ENCODE data around the gene BAZ1B. TPM values are rescaled to one million over a fixed set of nuclear protein-coding genes. Genes with fewer than 3 reads are reported as not detected.
"Not testable (repeated sequence)": the region's sequence is repeated elsewhere in the genome, so short reads cannot be mapped to it uniquely, and the experiment has no call there.

Gene BAZ1B
- total RNA-seq, 3 donors from 2014 or later (not counting 1 experiment from before 2014, with no cell fraction given) = 50.1 to 61.9 (median 59.9) TPM

- Histone ChIP-seq H3K4me3 (ENCODE audit: low read length) (no peak overlapping the region), H3K27me3 (ENCODE audit: control insufficient read depth, insufficient read depth, low read length) (no peaks in the 10 kb centered on the region), H3K36me3 (ENCODE audit: control insufficient read depth, insufficient read depth, low read length) (peaks cover 66% of the 10 kb centered on the region), H3K27ac (ENCODE audit: low read length) (no peak overlapping the region), H3K4me1 (ENCODE audit: control insufficient read depth, insufficient read depth, low read length) (no peaks in the 10 kb centered on the region), H3K9me3 (ENCODE audit: control insufficient read depth, insufficient read depth, low read length) (no peaks in the 10 kb centered on the region)
- intact Hi-C loops (cut with micrococcal nuclease) = no loop called here
- 96% methylated on average over 13 of the region's 13 CpGs for WGBS (ENCODE audit: insufficient coverage)
- H3K9me3 Mint-ChIP-seq = no peaks in the 10 kb centered on the region
- peaks cover 0 to 15% of the 10 kb centered on the region in 2 donors for H3K4me1 Mint-ChIP-seq
- H3K27me3 Mint-ChIP-seq (ENCODE audit: low read depth in 2 of 2) = no peaks in the 10 kb centered on the region
- no peak overlapping the region for H3K27ac Mint-ChIP-seq
- no peak overlapping the region for H3K4me3 Mint-ChIP-seq
- no peak for DNase-seq
- peaks cover 8% of the 10 kb centered on the region for H3K36me3 Mint-ChIP-seq
- no peak for TF ChIP-seq CTCF (IDR thresholded peaks at IDR 0.05)
- ATAC-seq = no peak
Measured at GRCh38 chr7:73539709-73540108, 17.6 kb upstream of the BAZ1B start.

GRCh38 chr7:73538510-73538909 is 16.4 kb upstream of the BAZ1B start:
- peaks cover 0 to 12% of the 10 kb centered on the region in 2 donors for H3K4me1 Mint-ChIP-seq
- ATAC-seq; H3K27me3 ChIP-seq (ENCODE audit: control insufficient read depth, insufficient read depth, low read length); H3K9me3 ChIP-seq (ENCODE audit: control insufficient read depth, insufficient read depth, low read length); H3K9me3 Mint-ChIP-seq; H3K27ac ChIP-seq (ENCODE audit: low read length); H3K4me3 Mint-ChIP-seq; DNase-seq; H3K4me1 ChIP-seq (ENCODE audit: control insufficient read depth, insufficient read depth, low read length); H3K4me3 ChIP-seq (ENCODE audit: low read length); intact Hi-C loops (cut with micrococcal nuclease); H3K36me3 Mint-ChIP-seq; H3K27me3 Mint-ChIP-seq (ENCODE audit: low read depth in 2 of 2): not testable (repeated sequence)
- WGBS (ENCODE audit: insufficient coverage) = 100% methylated on average over 1 of the region's 2 CpGs
- H3K36me3 ChIP-seq (ENCODE audit: control insufficient read depth, insufficient read depth, low read length) = peaks cover 64% of the 10 kb centered on the region
- H3K27ac Mint-ChIP-seq = peak overlapping the region in 1 of 2 donors; percentile 18

DNA sequence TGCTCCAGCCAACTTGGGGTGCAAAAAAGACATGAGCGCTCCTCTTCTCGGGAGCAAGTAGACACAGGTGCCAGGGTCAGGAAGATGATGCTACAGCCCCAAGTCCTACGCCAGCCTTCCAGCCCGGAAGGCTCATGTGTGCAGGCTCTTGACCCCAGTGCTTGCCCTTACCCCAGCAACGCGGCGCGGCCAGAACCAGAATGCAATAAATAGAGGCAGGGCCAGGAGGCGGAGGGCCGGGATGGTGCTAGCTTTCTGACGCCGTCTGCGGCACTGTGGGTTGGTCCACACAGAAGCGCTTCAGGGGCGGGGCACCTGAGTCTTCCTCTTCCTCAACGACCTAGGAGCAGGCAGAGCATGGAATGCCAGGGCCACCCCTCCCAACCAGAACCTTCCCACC is 15.0 kb upstream of the BAZ1B start:
- no peak for DNase-seq
- intact Hi-C loops (cut with micrococcal nuclease) = no loop called here
- 97% methylated on average over 16 of the region's 16 CpGs for WGBS (ENCODE audit: insufficient coverage)

DNA sequence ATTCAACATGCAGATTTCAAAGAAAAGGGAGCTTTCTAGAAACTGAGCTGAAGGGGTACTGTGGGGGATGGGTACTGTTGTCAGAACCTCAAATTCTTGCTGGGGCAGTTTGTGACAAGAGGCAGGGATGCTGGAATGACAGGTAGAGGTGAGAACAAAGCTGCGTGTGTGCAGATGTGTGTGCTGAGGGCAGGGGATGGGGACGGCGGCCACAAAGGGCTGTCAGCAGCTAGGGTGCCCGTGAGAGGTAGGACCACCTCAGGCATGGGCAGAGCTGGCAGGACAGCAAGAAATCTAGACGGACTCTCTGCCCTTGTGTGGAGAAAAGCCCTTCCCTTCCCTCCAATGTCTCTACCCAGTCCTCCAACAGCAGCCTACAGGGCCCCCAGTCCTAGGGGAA is 14.4 kb upstream of the BAZ1B start:
- H3K27me3 Mint-ChIP-seq (ENCODE audit: low read depth in 2 of 2) = no peaks in the 10 kb centered on the region
- no peak overlapping the region for H3K4me3 Mint-ChIP-seq
- intact Hi-C loops (cut with micrococcal nuclease) = no loop called here
- ATAC-seq = no peak
- Histone ChIP-seq H3K27ac (ENCODE audit: low read length) (no peak overlapping the region), H3K27me3 (ENCODE audit: control insufficient read depth, insufficient read depth, low read length) (no peaks in the 10 kb centered on the region), H3K4me1 (ENCODE audit: control insufficient read depth, insufficient read depth, low read length) (no peaks in the 10 kb centered on the region), H3K9me3 (ENCODE audit: control insufficient read depth, insufficient read depth, low read length) (no peaks in the 10 kb centered on the region), H3K4me3 (ENCODE audit: low read length) (no peak overlapping the region), H3K36me3 (ENCODE audit: control insufficient read depth, insufficient read depth, low read length) (peaks cover 45% of the 10 kb centered on the region)
- 97% methylated on average over 5 of the region's 5 CpGs for WGBS (ENCODE audit: insufficient coverage)
- H3K4me1 Mint-ChIP-seq = peaks cover 0 to 5% of the 10 kb centered on the region in 2 donors
- H3K9me3 Mint-ChIP-seq = no peaks in the 10 kb centered on the region
- no peaks in the 10 kb centered on the region for H3K36me3 Mint-ChIP-seq
- peak overlapping the region in 1 of 2 donors; percentile 29 for H3K27ac Mint-ChIP-seq
- no peak for DNase-seq
- TF ChIP-seq CTCF (IDR thresholded peaks at IDR 0.05) = no peak

More for the DNA sequence above, 15.0 kb upstream of the BAZ1B start:
- ATAC-seq = no peak
- Mint-ChIP-seq H3K27ac (peak overlapping the region in 1 of 2 donors; percentile 5), H3K36me3 (peaks cover 2% of the 10 kb centered on the region), H3K27me3 (ENCODE audit: low read depth in 2 of 2) (no peaks in the 10 kb centered on the region), H3K4me3 (no peak overlapping the region), H3K9me3 (no peaks in the 10 kb centered on the region), H3K4me1 (peaks cover 0 to 9% of the 10 kb centered on the region in 2 donors)
- H3K36me3 ChIP-seq (ENCODE audit: control insufficient read depth, insufficient read depth, low read length) = peaks cover 50% of the 10 kb centered on the region
- no peaks in the 10 kb centered on the region for H3K4me1 ChIP-seq (ENCODE audit: control insufficient read depth, insufficient read depth, low read length)
- no peak overlapping the region for H3K4me3 ChIP-seq (ENCODE audit: low read length)
- no peaks in the 10 kb centered on the region for H3K27me3 ChIP-seq (ENCODE audit: control insufficient read depth, insufficient read depth, low read length)
- H3K27ac ChIP-seq (ENCODE audit: low read length) = no peak overlapping the region
- no peak for TF ChIP-seq CTCF (IDR thresholded peaks at IDR 0.05)
- H3K9me3 ChIP-seq (ENCODE audit: control insufficient read depth, insufficient read depth, low read length) = no peaks in the 10 kb centered on the region

- not testable (repeated sequence) for H3K27me3 ChIP-seq (ENCODE audit: control insufficient read depth, insufficient read depth, low read length); H3K36me3 Mint-ChIP-seq
- peak overlapping the region in 1 of 2 donors; percentile 29 for H3K27ac Mint-ChIP-seq
Measured at GRCh38 chr7:73535918-73536317, 13.8 kb upstream of the BAZ1B start.

More at GRCh38 chr7:73535918-73536317, 13.8 kb upstream of the BAZ1B start:
- H3K27me3 Mint-ChIP-seq (ENCODE audit: low read depth in 2 of 2); H3K9me3 Mint-ChIP-seq; H3K4me3 ChIP-seq (ENCODE audit: low read length); H3K4me1 ChIP-seq (ENCODE audit: control insufficient read depth, insufficient read depth, low read length); intact Hi-C loops (cut with micrococcal nuclease); H3K27ac ChIP-seq (ENCODE audit: low read length); ATAC-seq; H3K4me1 Mint-ChIP-seq; H3K4me3 Mint-ChIP-seq; H3K9me3 ChIP-seq (ENCODE audit: control insufficient read depth, insufficient read depth, low read length); DNase-seq: not testable (repeated sequence)
- peaks cover 45% of the 10 kb centered on the region for H3K36me3 ChIP-seq (ENCODE audit: control insufficient read depth, insufficient read depth, low read length)
- WGBS (ENCODE audit: insufficient coverage) = 96% methylated on average over 5 of the region's 7 CpGs
